Upper lobe of left lung (tissue), 4 donors: ENCODE results near the gene RASAL1.

ENCODE experiments used
- CTCF ChIP-seq, 6 experiments: fragments of 450-650 bp in 4 of 6; fragments of 200-600 bp in 2 of 6; sonication (generic) in 2 of 6; IDR thresholded peaks; one replicate each; pipeline ENCODE4 v1.5.1; 2016 to 2019; ENCODE audit warnings: antibody characterized with exemption in 6 of 6
- EP300 ChIP-seq, 4 donors: sonication (generic); formaldehyde crosslinking; IDR thresholded peaks; one replicate each; pipeline ENCODE4 v1.5.1; 2017; ENCODE audit warnings: antibody characterized with exemption in 4 of 4, control low read depth in 2 of 4

- no peak for TF ChIP-seq CTCF (IDR thresholded peaks at IDR 0.05)
- TF ChIP-seq EP300 (IDR thresholded peaks at IDR 0.05): no peak
These were observed 84.8 kb downstream of the RASAL1 start for GRCh38 chr12:113050795-113051194.
